ENCODE data around the gene FMNL2.

The FMNL2 gene

GRCh38 chr2:152563764-152564163, 228.8 kb downstream of the FMNL2 start:
- no peak for DNase-seq
- no peak overlapping the region for H3K14ac ChIP-seq (ENCODE audit: low read length in 2 of 2)
- no peak overlapping the region for H3K9ac ChIP-seq (ENCODE audit: low read length)
- no peak overlapping the region for H4K8ac ChIP-seq (ENCODE audit: low read length)
- no peaks in the 10 kb centered on the region for H3K27me3 ChIP-seq (ENCODE audit: control insufficient read depth in 1 of 2, insufficient read depth in 1 of 2, low read length in 2 of 2)
- 97% methylated on average over 5 of the region's 5 CpGs for WGBS
- H3K4me2 ChIP-seq (ENCODE audit: low read length, poor library complexity, severe bottlenecking): no peak overlapping the region
- H3K4me3 ChIP-seq (ENCODE audit: insufficient read depth in 1 of 2, low read depth in 1 of 2, low read length in 2 of 2): no peak overlapping the region
- no peak overlapping the region for H4K91ac ChIP-seq (ENCODE audit: low read length)
- H3K9me3 ChIP-seq (ENCODE audit: control insufficient read depth, low read length): no peaks in the 10 kb centered on the region
- H3K4me1 ChIP-seq (ENCODE audit: control insufficient read depth, insufficient read depth, low read depth, low read length): peaks cover 5% of the 10 kb centered on the region
- no peak overlapping the region for H2BK5ac ChIP-seq (ENCODE audit: low read depth, low read length, poor library complexity, severe bottlenecking)
- no peak overlapping the region for H2BK120ac ChIP-seq (ENCODE audit: low read depth, low read length)
- H3K36me3 ChIP-seq (ENCODE audit: control insufficient read depth in 1 of 2, insufficient read depth in 2 of 2, low read depth in 1 of 2, low read length in 2 of 2): peaks cover 3 to 69% of the 10 kb centered on the region in 2 experiments
- H3K23ac ChIP-seq (ENCODE audit: low read length in 2 of 2): no peak overlapping the region
- no peak overlapping the region for H3K27ac ChIP-seq (ENCODE audit: low read length, poor library complexity, severe bottlenecking)
- no peak overlapping the region for H2BK12ac ChIP-seq (ENCODE audit: low read length in 2 of 2)
- H3K79me1 ChIP-seq (replicated peaks; ENCODE audit: low read length, poor library complexity, severe bottlenecking): peaks cover 13% of the 10 kb centered on the region
- H2AK5ac ChIP-seq (ENCODE audit: low read length, severe bottlenecking): no peak overlapping the region
- no peak overlapping the region for H2BK15ac ChIP-seq (ENCODE audit: low read depth, poor library complexity, severe bottlenecking)
- H3K4ac ChIP-seq (ENCODE audit: low read depth in 1 of 2, low read length in 2 of 2): no peak overlapping the region
- H3K18ac ChIP-seq (ENCODE audit: low read depth in 1 of 2, low read length in 2 of 2): no peak overlapping the region
- no peak overlapping the region for H2AFZ ChIP-seq (ENCODE audit: low read depth, low read length)

GRCh38 chr2:152564754-152565551, 230.0 kb downstream of the FMNL2 start:
- H3K27me3 ChIP-seq (ENCODE audit: control insufficient read depth in 1 of 2, insufficient read depth in 1 of 2, low read length in 2 of 2): no peaks in the 10 kb centered on the region
- H3K4ac ChIP-seq (ENCODE audit: low read depth in 1 of 2, low read length in 2 of 2): no peak overlapping the region
- H3K18ac ChIP-seq (ENCODE audit: low read depth in 1 of 2, low read length in 2 of 2): no peak overlapping the region
- H4K8ac ChIP-seq (ENCODE audit: low read length): no peak overlapping the region
- no peak overlapping the region for H2AK5ac ChIP-seq (ENCODE audit: low read length, severe bottlenecking)
- H2BK15ac ChIP-seq (ENCODE audit: low read depth, poor library complexity, severe bottlenecking): no peak overlapping the region
- no peak overlapping the region for H2AFZ ChIP-seq (ENCODE audit: low read depth, low read length)
- H2BK120ac ChIP-seq (ENCODE audit: low read depth, low read length): no peak overlapping the region
- peaks cover 18% of the 10 kb centered on the region for H3K79me1 ChIP-seq (replicated peaks; ENCODE audit: low read length, poor library complexity, severe bottlenecking)
- H4K91ac ChIP-seq (ENCODE audit: low read length): no peak overlapping the region
- H3K23ac ChIP-seq (ENCODE audit: low read length in 2 of 2): no peak overlapping the region
- no peak overlapping the region for H3K4me3 ChIP-seq (ENCODE audit: insufficient read depth in 1 of 2, low read depth in 1 of 2, low read length in 2 of 2)
- no peak overlapping the region for H3K14ac ChIP-seq (ENCODE audit: low read length in 2 of 2)
- H3K4me1 ChIP-seq (ENCODE audit: control insufficient read depth, insufficient read depth, low read depth, low read length): peaks cover 2% of the 10 kb centered on the region
- H3K4me2 ChIP-seq (ENCODE audit: low read length, poor library complexity, severe bottlenecking): no peak overlapping the region
- no peak for DNase-seq
- WGBS: 93% methylated on average over 1 of the region's 4 CpGs
- H3K27ac ChIP-seq (ENCODE audit: low read length, poor library complexity, severe bottlenecking): no peak overlapping the region
- no peak overlapping the region for H3K9ac ChIP-seq (ENCODE audit: low read length)
- peaks cover 3 to 66% of the 10 kb centered on the region in 2 experiments for H3K36me3 ChIP-seq (ENCODE audit: control insufficient read depth in 1 of 2, insufficient read depth in 2 of 2, low read depth in 1 of 2, low read length in 2 of 2)
- no peaks in the 10 kb centered on the region for H3K9me3 ChIP-seq (ENCODE audit: control insufficient read depth, low read length)
- H2BK12ac ChIP-seq (ENCODE audit: low read length in 2 of 2): no peak overlapping the region
- H2BK5ac ChIP-seq (ENCODE audit: low read depth, low read length, poor library complexity, severe bottlenecking): no peak overlapping the region

GRCh38 chr2:152565884-152566727, 231.1 kb downstream of the FMNL2 start:
- Histone ChIP-seq H3K4me2 (ENCODE audit: low read length, poor library complexity, severe bottlenecking) (no peak overlapping the region), H2BK120ac (ENCODE audit: low read depth, low read length) (no peak overlapping the region), H2BK5ac (ENCODE audit: low read depth, low read length, poor library complexity, severe bottlenecking) (no peak overlapping the region), H3K23ac (ENCODE audit: low read length in 2 of 2) (no peak overlapping the region), H3K14ac (ENCODE audit: low read length in 2 of 2) (no peak overlapping the region), H2BK15ac (ENCODE audit: low read depth, poor library complexity, severe bottlenecking) (no peak overlapping the region), H3K4me1 (ENCODE audit: control insufficient read depth, insufficient read depth, low read depth, low read length) (peaks cover 3% of the 10 kb centered on the region), H3K79me1 (replicated peaks; ENCODE audit: low read length, poor library complexity, severe bottlenecking) (peaks cover 21% of the 10 kb centered on the region), H2BK12ac (ENCODE audit: low read length in 2 of 2) (no peak overlapping the region), H4K8ac (ENCODE audit: low read length) (no peak overlapping the region), H3K36me3 (ENCODE audit: control insufficient read depth in 1 of 2, insufficient read depth in 2 of 2, low read depth in 1 of 2, low read length in 2 of 2) (peaks cover 0 to 62% of the 10 kb centered on the region in 2 experiments), H3K9ac (ENCODE audit: low read length) (no peak overlapping the region), H2AFZ (ENCODE audit: low read depth, low read length) (no peak overlapping the region), H4K91ac (ENCODE audit: low read length) (no peak overlapping the region), H3K4ac (ENCODE audit: low read depth in 1 of 2, low read length in 2 of 2) (no peak overlapping the region), H3K27me3 (ENCODE audit: control insufficient read depth in 1 of 2, insufficient read depth in 1 of 2, low read length in 2 of 2) (no peaks in the 10 kb centered on the region), H2AK5ac (ENCODE audit: low read length, severe bottlenecking) (peak overlapping the region; percentile 35), H3K18ac (ENCODE audit: low read depth in 1 of 2, low read length in 2 of 2) (no peak overlapping the region), H3K27ac (ENCODE audit: low read length, poor library complexity, severe bottlenecking) (no peak overlapping the region), H3K4me3 (ENCODE audit: insufficient read depth in 1 of 2, low read depth in 1 of 2, low read length in 2 of 2) (no peak overlapping the region), H3K9me3 (ENCODE audit: control insufficient read depth, low read length) (no peaks in the 10 kb centered on the region)
- WGBS: 91% methylated on average over 8 of the region's 9 CpGs
- DNase-seq: no peak

- peak overlapping the region; percentile 12 for H3K27ac ChIP-seq (ENCODE audit: low read length, poor library complexity, severe bottlenecking)
- H3K79me1 ChIP-seq (replicated peaks; ENCODE audit: low read length, poor library complexity, severe bottlenecking): peaks cover 21% of the 10 kb centered on the region
- H3K9ac ChIP-seq (ENCODE audit: low read length): no peak overlapping the region
- H3K27me3 ChIP-seq (ENCODE audit: control insufficient read depth in 1 of 2, insufficient read depth in 1 of 2, low read length in 2 of 2): no peaks in the 10 kb centered on the region
- H4K8ac ChIP-seq (ENCODE audit: low read length): no peak overlapping the region
- no peak overlapping the region for H2BK12ac ChIP-seq (ENCODE audit: low read length in 2 of 2)
- H3K4me1 ChIP-seq (ENCODE audit: control insufficient read depth, insufficient read depth, low read depth, low read length): peaks cover 3% of the 10 kb centered on the region
- H2AK5ac ChIP-seq (ENCODE audit: low read length, severe bottlenecking): no peak overlapping the region
- H4K91ac ChIP-seq (ENCODE audit: low read length): no peak overlapping the region
- H3K4me2 ChIP-seq (ENCODE audit: low read length, poor library complexity, severe bottlenecking): no peak overlapping the region
- H3K14ac ChIP-seq (ENCODE audit: low read length in 2 of 2): no peak overlapping the region
- no peak overlapping the region for H3K4ac ChIP-seq (ENCODE audit: low read depth in 1 of 2, low read length in 2 of 2)
- H2BK5ac ChIP-seq (ENCODE audit: low read depth, low read length, poor library complexity, severe bottlenecking): no peak overlapping the region
- H3K4me3 ChIP-seq (ENCODE audit: insufficient read depth in 1 of 2, low read depth in 1 of 2, low read length in 2 of 2): no peak overlapping the region
- H2BK15ac ChIP-seq (ENCODE audit: low read depth, poor library complexity, severe bottlenecking): no peak overlapping the region
- H2AFZ ChIP-seq (ENCODE audit: low read depth, low read length): no peak overlapping the region
- 88% methylated on average over 5 of the region's 5 CpGs for WGBS
- H2BK120ac ChIP-seq (ENCODE audit: low read depth, low read length): no peak overlapping the region
- peak overlapping the region in 1 of 2 experiments; percentile 5 for H3K18ac ChIP-seq (ENCODE audit: low read depth in 1 of 2, low read length in 2 of 2)
- peaks cover 0 to 57% of the 10 kb centered on the region in 2 experiments for H3K36me3 ChIP-seq (ENCODE audit: control insufficient read depth in 1 of 2, insufficient read depth in 2 of 2, low read depth in 1 of 2, low read length in 2 of 2)
- DNase-seq: no peak
- H3K23ac ChIP-seq (ENCODE audit: low read length in 2 of 2): no peak overlapping the region
- H3K9me3 ChIP-seq (ENCODE audit: control insufficient read depth, low read length): no peaks in the 10 kb centered on the region
These were observed 231.7 kb downstream of the FMNL2 start for GRCh38 chr2:152566728-152567069.

Measured in mesenchymal stem cell (in vitro differentiated cells and primary cell).